Measurements from ENCODE around the gene FAM184B.

FAM184B gene

GRCh38 chr4:17618926-17619325 is 162.5 kb downstream of the FAM184B start:
- H3K27ac ChIP-seq (ENCODE audit: extremely low read depth, low read depth, low read length): no peak overlapping the region
- H3K4me3 ChIP-seq (ENCODE audit: low read depth, low read length): no peak overlapping the region
- POLR2A ChIA-PET: no interaction called here
- TF ChIP-seq SP7 (tag by site-specific recombination; IDR thresholded peaks at IDR 0.05) (no peak), ZNF549 (tag by site-specific recombination; IDR thresholded peaks at IDR 0.05) (no peak), ZNF830 (tag by site-specific recombination; IDR thresholded peaks at IDR 0.05; ENCODE audit: low read depth) (no peak), KLF9 (tag by site-specific recombination; IDR thresholded peaks at IDR 0.05; ENCODE audit: low read depth) (no peak), MEIS1 (CRISPR knock-in tag; IDR thresholded peaks at IDR 0.05; ENCODE audit: borderline replicate concordance) (no peak), ZNF514 (tag by site-specific recombination; IDR thresholded peaks at IDR 0.05) (no peak), ZNF280D (tag by site-specific recombination; IDR thresholded peaks at IDR 0.05) (no peak), ZNF426 (tag by site-specific recombination; IDR thresholded peaks at IDR 0.05) (no peak), SP2 (tag by site-specific recombination; IDR thresholded peaks at IDR 0.05) (no peak), ZFHX2 (tag by site-specific recombination; conservative IDR thresholded peaks at IDR 0.05) (no peak), PATZ1 (tag by site-specific recombination; IDR thresholded peaks at IDR 0.05) (no peak), IKZF3 (tag by site-specific recombination; IDR thresholded peaks at IDR 0.05) (no peak), ZNF132 (tag by site-specific recombination; IDR thresholded peaks at IDR 0.05; ENCODE audit: borderline replicate concordance) (no peak), ZNF792 (tag by site-specific recombination; IDR thresholded peaks at IDR 0.05) (no peak), ZNF501 (tag by site-specific recombination; IDR thresholded peaks at IDR 0.05) (no peak)
- TF ChIP-seq, protein P1, sequence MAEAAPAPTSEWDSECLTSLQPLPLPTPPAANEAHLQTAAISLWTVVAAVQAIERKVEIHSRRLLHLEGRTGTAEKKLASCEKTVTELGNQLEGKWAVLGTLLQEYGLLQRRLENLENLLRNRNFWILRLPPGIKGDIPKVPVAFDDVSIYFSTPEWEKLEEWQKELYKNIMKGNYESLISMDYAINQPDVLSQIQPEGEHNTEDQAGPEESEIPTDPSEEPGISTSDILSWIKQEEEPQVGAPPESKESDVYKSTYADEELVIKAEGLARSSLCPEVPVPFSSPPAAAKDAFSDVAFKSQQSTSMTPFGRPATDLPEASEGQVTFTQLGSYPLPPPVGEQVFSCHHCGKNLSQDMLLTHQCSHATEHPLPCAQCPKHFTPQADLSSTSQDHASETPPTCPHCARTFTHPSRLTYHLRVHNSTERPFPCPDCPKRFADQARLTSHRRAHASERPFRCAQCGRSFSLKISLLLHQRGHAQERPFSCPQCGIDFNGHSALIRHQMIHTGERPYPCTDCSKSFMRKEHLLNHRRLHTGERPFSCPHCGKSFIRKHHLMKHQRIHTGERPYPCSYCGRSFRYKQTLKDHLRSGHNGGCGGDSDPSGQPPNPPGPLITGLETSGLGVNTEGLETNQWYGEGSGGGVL (tag by site-specific recombination; IDR thresholded peaks at IDR 0.05): no peak
- TF ChIP-seq, protein P2, sequence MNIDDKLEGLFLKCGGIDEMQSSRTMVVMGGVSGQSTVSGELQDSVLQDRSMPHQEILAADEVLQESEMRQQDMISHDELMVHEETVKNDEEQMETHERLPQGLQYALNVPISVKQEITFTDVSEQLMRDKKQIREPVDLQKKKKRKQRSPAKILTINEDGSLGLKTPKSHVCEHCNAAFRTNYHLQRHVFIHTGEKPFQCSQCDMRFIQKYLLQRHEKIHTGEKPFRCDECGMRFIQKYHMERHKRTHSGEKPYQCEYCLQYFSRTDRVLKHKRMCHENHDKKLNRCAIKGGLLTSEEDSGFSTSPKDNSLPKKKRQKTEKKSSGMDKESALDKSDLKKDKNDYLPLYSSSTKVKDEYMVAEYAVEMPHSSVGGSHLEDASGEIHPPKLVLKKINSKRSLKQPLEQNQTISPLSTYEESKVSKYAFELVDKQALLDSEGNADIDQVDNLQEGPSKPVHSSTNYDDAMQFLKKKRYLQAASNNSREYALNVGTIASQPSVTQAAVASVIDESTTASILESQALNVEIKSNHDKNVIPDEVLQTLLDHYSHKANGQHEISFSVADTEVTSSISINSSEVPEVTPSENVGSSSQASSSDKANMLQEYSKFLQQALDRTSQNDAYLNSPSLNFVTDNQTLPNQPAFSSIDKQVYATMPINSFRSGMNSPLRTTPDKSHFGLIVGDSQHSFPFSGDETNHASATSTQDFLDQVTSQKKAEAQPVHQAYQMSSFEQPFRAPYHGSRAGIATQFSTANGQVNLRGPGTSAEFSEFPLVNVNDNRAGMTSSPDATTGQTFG (tag by site-specific recombination; IDR thresholded peaks at IDR 0.05; ENCODE audit: borderline replicate concordance): no peak
- no peaks in the 10 kb centered on the region for H3K9me3 ChIP-seq (ENCODE audit: control insufficient read depth, insufficient read depth, low read depth, low read length)
- peaks cover 22 to 76% of the 10 kb centered on the region in 2 experiments for H3K36me3 ChIP-seq (ENCODE audit: control insufficient read depth in 2 of 2, insufficient read depth in 1 of 2, low read length in 2 of 2)
- CTCF ChIA-PET: no interaction called here
- no peaks in the 10 kb centered on the region for H3K4me1 ChIP-seq (ENCODE audit: control insufficient read depth, insufficient read depth, low read length)
